ENCODE measurements around the gene ZNF235. TPM values are rescaled to one million over a fixed set of nuclear protein-coding genes. Genes with fewer than 3 reads are reported as not detected.
A peak's percentile ranks its signal among the peaks of the same experiment; 100 is the strongest.

ZNF235 gene
- total and polyA plus RNA-seq, 2 of the 8 experiments (the other 6 are each of a cell fraction or from before 2014, with no cell fraction given) = 2.0 to 5.3 TPM

- H2AK5ac ChIP-seq (ENCODE audit: low read depth, low read length) = no peak overlapping the region
- no peak overlapping the region for H2BK120ac ChIP-seq (replicated peaks; ENCODE audit: low read depth, low read length)
- peak overlapping the region; percentile 60 to 83 (median 64) for H3K4me3 ChIP-seq (ENCODE audit: extremely low read depth in 1 of 4, insufficient read depth in 2 of 4, low read depth in 3 of 4, low read length in 4 of 4)
- H3K4ac ChIP-seq (replicated peaks; ENCODE audit: insufficient read length, low read depth, low read length) = no peak overlapping the region
- H3K9me3 ChIP-seq (ENCODE audit: insufficient read depth in 2 of 2, low read depth in 1 of 2, low read length in 1 of 2) = peaks cover 8% of the 10 kb centered on the region in 2 experiments; a peak in 3 of 4 replicates
- no peak for TF ChIP-seq KDM4A (IDR thresholded peaks at IDR 0.05; ENCODE audit: low read depth, low read length, severe bottlenecking)
- no peak for TF ChIP-seq ZNF274 (IDR thresholded peaks at IDR 0.05; ENCODE audit: borderline replicate concordance, extremely low read depth, low read length)
- TF ChIP-seq GABPA (IDR thresholded peaks at IDR 0.05; ENCODE audit: borderline replicate concordance, insufficient read depth, low read length) = no peak
- TF ChIP-seq ASH2L (IDR thresholded peaks at IDR 0.05; ENCODE audit: low read length) = peak; percentile 25
- peak in 1 of 2 experiments; percentile 45 for DNase-seq (ENCODE audit: low read depth in 1 of 2, low spot score in 2 of 2)
- H4K91ac ChIP-seq (replicated peaks; ENCODE audit: insufficient read length, low read length) = no peak overlapping the region
- H3K18ac ChIP-seq (ENCODE audit: extremely low read depth, low read length) = no peak overlapping the region
- peaks cover 8% of the 10 kb centered on the region for H3K23me2 ChIP-seq (ENCODE audit: low read depth, low read length)
- ChIA-PET POLR2A (ENCODE audit: partially characterized antibody) (interaction anchor here (1.1 to 1.8 kb wide), 4 partner anchors 13 to 240 kb away, joined by 3 to 5 read pairs (median 4); partner anchors contain the start of gene ZNF180), CTCF (ENCODE audit: partially characterized antibody) (no interaction called here)
- H2AFZ ChIP-seq (ENCODE audit: low read length) = peak overlapping the region; percentile 97
- H2BK20ac ChIP-seq (ENCODE audit: low read length) = no peak overlapping the region
- no peaks in the 10 kb centered on the region for H3K36me3 ChIP-seq (ENCODE audit: control insufficient read depth in 2 of 4, insufficient read depth in 4 of 4, low read length in 3 of 4)
- H3K9ac ChIP-seq (replicated peaks in 1 of 4; ENCODE audit: extremely low read depth in 1 of 4, low read depth in 3 of 4, low read length in 3 of 4) = peak overlapping the region in 2 of 4 experiments; percentile 23 to 50; a peak in 4 of 7 replicates
- peak overlapping the region; percentile 56; the same call in 1 of the 2 replicates for H2BK5ac ChIP-seq (ENCODE audit: low read depth, low read length)
- H3K4me1 ChIP-seq (replicated peaks in 1 of 4; ENCODE audit: control insufficient read depth in 3 of 4, insufficient read depth in 4 of 4, low read length in 3 of 4) = peaks cover 0 to 3% (median under 1%) of the 10 kb centered on the region in 4 experiments; a peak in 1 of 7 replicates
- H3K23ac ChIP-seq (ENCODE audit: insufficient read length) = no peak overlapping the region
- FAIRE-seq = no peak
- WGBS, 2 experiments (ENCODE audit: extremely low coverage in 1 of 2, insufficient coverage in 1 of 2, insufficient read length in 1 of 2, insufficient replicate concordance in 2 of 2, low coverage in 1 of 2, low lambda C conversion rate in 2 of 2, missing lambda C conversion rate in 1 of 2) = 19% methylated on average over 7 of the region's 7 CpGs; no CpG with 5 or more reads in 1 of the 2 experiments
- peaks cover 0 to 1% of the 10 kb centered on the region in 2 experiments for H4K20me1 ChIP-seq (replicated peaks in 1 of 2; ENCODE audit: control insufficient read depth in 1 of 2, insufficient read depth in 2 of 2, low read length in 2 of 2)
- peak overlapping the region; percentile 75 to 88 for H3K4me2 ChIP-seq (ENCODE audit: insufficient read depth in 1 of 2, low read depth in 2 of 2, low read length in 2 of 2)
- no peak overlapping the region for H4K8ac ChIP-seq (ENCODE audit: extremely low read depth, insufficient read depth, low read length)
- H3K79me1 ChIP-seq (ENCODE audit: low read depth, low read length) = no peaks in the 10 kb centered on the region
- no peak overlapping the region for H3K27ac ChIP-seq (ENCODE audit: low read depth, low read length)
- H3K79me2 ChIP-seq (ENCODE audit: control insufficient read depth in 1 of 2, insufficient read depth in 2 of 2, low read length in 2 of 2) = no peaks in the 10 kb centered on the region
- no peak overlapping the region for H2BK12ac ChIP-seq (ENCODE audit: low read depth, low read length)
- no peaks in the 10 kb centered on the region for H3K27me3 ChIP-seq (replicated peaks in 1 of 4; ENCODE audit: control insufficient read depth in 3 of 4, extremely low read depth in 1 of 4, insufficient read depth in 3 of 4, low read length in 3 of 4)
- no peak overlapping the region for H3K14ac ChIP-seq (ENCODE audit: insufficient read length)
- no peak overlapping the region for H2BK15ac ChIP-seq (ENCODE audit: low read length)
- no peak overlapping the region for H4K5ac ChIP-seq (ENCODE audit: insufficient read length, low read depth, low read length)
- peak overlapping the region; percentile 21 for H3K56ac ChIP-seq (replicated peaks; ENCODE audit: insufficient read length, low read depth, low read length)
These were observed 44.5 kb downstream of the ZNF235 start for GRCh38 chr19:44260343-44260681.
